Fibroblast of upper back skin (primary cell): ENCODE data around the gene KDM1A.

Experiments used
- DNase-seq: peaks from one replicate; pipeline ENCODE4 v3.0.0-alpha.2; 2013

Gene KDM1A

DNA sequence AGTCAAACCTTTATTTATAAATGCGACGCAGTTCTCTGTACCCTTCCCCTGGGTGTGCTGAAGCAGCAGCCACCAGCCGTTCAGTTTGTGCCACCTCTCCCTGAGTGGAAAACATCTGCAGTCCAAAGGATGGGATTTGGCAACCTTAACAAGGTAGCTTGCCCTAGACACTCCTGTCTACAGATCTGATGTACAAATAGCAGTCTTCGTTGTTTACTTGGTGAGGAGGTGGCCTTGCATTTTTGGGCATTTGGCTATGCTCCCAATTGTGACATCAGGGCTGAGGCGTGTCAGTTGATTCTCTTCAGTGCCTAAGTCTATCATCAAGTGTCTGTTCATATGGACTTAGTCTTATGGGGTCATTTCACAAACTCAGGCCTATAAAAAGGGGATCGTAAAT lies 59.8 kb downstream of the KDM1A start:
- no peak for DNase-seq

DNA sequence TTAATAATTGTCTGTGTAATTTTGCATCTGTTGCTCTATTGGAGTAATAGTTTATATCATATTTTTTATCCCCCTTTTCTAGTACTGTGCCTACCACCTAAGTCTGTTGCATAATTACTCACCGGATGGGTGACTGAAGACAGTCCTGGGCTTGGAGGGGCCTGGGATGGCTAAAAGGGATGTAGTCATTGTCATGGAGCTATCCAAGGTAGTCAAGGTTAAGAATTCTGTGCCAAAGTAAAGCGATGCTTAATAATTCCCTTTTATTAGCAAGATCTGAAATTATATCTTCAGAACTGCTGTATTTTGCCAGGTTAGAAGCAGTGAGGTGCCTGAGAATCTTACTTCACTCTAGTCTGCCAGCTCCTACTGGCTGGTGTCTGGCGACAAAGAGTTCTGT lies 61.6 kb downstream of the KDM1A start:
- no peak for DNase-seq

DNA sequence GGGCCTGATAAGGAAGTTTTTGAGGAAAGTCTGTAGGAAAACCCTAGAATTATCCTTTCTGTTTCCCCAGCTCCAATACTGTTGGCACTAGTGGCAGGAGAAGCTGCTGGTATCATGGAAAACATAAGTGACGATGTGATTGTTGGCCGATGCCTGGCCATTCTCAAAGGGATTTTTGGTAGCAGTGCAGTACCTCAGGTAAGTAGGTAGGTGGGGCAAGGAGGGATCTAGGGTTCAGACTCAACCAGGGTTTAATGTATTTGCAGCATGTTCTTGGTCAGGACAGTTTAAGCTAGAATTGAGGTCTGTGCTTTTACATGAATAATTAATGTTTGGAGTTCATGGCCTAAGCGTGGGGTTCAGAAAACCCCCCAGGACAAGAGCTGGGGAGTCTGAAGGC lies 62.1 kb downstream of the KDM1A start:
- DNase-seq: no peak

DNA sequence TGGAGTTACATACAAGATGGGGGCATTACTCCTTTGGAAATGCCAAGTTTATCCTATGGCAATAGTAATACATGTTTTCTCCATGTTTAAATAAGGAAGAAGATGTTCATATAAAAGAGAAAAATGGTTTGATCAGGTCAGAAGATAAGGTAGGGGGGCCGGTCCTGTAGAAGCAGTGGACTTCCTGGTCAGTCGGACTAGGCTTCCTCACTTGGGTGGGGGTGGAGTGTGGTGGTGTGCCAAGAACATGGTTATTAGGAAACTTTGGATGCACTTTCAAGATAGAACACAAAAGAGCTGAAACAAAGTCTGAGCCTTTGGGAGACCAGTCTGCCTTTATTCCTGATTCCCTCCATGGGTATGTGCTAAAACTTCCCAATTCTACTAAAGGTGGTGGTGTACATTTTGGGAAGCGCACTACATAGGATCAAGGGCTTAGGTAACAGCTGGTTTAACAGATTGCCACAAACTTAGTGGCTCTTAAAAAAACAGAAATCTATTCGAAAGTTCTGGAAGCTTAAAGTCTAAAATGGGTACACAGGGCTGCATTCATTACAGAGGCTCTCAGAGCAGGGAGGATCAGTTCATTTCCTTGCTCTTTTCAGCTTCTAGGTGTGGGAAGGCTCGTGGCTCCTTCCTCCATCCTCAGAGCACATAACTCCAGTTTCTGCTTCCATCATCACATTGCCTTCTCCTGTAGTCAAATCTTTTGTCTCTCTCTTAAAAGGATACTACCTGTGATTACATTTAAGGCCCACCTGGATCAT lies 64.6 kb downstream of the KDM1A start:
- no peak for DNase-seq

DNA sequence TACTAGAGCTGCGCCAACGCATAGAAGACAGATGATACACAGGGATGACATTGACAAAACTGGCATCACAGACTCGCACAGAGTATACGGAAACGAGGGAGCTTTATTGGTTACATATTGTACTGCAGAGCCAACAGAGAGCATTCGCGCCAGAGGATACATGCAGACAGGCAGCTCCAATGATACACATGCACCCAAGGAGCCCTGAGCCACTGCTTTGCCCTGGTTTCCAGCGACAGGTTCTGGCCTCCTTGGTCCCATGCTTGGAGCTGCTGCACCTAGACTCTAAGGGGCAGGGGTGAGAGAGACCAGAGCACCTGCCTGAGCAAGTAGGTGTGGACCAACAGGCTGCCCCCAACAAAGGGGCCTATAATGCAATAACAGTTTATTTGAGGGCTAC lies 65.6 kb downstream of the KDM1A start:
- no peak for DNase-seq

DNA sequence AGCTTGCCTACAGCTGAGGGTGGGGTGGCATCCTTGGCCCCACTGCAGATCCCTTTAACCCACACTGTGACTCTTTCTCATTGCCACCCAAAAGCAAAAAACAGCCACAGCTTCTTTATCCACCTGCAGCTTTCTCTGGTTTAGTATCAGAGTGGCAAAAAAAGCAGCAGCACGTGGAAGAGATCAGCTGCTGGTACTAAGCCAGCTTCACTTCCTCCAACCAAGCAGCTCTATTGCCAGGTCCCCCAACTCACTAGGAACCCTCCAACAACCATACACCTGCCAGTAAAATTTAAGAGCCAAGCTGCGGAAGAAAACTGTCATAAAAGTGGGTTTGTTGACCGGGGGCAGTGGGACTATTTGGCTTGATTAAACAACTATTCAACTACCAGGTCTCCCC lies 66.4 kb downstream of the KDM1A start:
- no peak for DNase-seq

DNA sequence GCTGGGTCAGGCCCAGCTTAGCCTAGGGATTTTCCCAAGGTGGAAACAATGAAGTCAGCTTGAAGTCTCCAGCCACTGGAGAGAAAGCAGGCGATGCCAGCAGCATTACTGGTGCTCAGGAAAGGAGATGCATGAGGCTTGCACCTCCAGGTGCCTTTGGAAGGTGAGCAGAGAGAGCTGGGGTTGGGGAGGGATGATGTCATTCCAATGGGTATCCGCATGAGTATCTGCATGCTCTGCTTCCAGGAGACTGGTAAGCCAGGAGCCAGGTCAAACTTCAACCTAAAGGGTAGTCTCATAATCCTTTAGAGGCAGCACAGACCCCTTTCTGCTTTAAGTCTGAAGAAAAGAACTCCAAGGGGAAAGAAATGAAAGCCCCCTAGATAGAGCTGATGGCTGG lies 68.8 kb downstream of the KDM1A start:
- no peak for DNase-seq

DNA sequence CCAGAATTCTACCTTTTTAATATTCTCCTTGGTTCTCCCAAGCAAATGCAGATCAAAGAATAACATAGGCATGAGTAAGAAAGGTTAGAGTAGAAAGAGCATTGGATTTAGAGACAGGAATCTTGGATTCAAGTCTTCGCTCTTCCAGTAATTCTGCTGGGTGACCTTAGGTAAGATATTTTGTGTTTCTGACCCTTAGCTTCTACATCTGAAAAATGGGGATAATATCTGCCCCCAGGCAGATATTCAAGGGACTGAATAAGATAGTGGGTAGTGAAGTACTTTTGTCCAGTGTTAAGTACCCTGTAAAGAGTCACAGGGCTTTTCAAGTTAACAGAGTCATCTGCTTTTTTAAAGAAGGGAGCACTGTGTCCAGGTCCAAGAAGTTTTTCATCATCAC lies 70.8 kb downstream of the KDM1A start:
- DNase-seq: no peak

DNA sequence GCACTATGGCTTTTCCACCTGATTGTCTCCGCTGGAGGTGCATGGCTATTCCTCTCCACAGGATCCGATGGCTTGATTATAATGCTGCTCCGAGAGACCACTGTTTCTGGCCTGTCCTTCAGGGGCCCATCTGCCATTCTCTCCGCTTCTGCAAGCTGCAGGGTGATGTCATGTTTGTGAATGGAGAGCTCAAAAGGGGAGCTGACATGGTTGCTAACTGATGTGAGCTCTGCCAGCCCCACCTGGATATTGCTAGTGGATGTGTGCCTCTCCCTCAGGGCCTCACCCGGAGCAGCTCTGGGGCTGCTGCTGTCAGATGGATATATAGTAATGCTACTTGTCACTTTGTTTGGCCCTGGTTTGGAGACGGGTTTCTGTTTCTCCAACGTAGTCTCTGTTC lies 72.3 kb downstream of the KDM1A start:
- DNase-seq: no peak

DNA sequence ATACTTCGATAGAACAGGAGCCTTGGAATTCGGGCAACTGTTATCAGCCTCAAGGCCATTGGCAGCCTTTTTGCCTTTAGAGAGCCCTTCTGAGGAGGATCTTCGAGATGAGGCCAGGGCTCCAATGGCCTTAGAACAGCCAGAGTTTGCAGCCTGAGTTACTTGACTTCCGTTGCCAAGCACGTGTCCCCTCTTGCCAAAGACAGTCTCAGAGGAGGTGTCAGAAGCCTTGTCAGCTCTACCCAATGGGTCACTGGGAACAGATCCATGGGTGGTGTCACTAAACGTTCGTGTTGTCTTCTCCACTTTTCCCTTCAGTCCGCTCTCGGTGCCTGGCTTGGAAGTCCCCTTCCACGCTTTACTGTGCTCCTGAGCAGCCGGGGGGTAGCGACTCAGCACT lies 73.2 kb downstream of the KDM1A start:
- DNase-seq: no peak

DNA sequence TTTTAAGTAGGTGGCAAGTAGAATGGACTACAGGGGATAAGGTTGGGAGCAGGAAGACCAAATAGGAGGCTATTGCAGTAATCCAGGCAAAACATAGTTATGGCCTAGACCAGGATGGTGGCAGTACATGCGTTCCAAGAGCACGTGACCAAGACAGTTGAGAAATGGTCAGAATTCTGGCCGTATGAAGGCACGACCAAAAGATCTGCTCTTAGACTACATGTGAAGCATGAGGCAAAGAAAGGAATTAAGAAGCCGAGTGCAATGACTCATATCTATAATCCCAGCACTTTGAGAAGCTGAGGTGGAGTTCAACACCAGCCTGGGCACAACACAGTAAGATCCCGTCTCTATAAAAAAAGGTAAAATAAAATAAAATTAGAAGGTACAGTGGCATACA lies 78.0 kb downstream of the KDM1A start:
- DNase-seq: no peak

DNA sequence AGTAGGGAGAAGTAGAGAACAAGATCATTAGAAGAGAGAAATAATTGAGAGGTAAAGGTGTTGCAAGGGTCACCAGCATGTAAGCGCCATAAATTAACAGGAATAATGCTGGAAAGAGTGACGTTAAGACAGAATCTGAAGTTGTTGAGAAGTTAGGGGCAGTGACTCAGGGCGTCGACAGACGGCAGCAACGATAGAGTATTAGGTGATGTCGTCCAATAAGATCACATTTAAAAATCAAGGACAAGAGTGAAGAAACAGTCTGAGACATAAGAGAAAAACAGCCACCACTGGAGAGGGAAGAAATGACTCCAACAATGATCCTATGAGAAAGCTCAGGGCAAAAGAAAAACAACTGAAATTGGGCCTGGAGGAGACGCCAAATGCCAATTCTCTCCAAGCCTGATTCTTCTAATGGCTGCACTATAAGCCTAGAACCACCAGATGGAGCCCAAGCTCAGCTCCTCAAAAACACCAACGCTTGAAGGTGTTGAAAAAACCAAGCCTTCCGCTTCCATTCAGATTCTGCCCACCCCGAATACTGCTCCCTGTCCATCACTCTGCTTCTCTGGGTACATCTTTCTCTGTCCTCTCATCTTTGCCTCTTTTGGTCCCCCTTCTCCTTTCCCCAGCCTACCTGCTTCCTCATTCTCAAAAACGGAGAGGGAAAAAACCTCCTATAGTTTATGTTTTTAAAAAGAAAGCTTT lies 79.3 kb downstream of the KDM1A start:
- DNase-seq: peak; percentile 74

DNA sequence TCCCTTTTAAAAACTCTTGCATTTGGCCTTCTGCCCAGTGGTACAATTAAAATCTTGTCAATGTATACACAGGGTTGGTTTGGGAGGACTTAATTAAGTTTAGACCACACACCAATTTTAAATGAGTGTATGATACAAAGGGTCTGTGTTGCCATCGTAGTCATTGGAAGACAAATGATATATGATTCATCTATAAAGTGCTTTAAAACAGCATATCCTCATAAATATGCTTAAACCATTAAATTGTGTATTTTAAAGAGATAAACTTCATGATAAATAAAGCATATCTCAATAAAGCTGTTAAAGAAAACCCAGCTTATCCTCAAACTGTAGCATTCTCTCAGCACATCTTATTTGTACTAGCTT lies 79.9 kb downstream of the KDM1A start:
- DNase-seq: no peak

DNA sequence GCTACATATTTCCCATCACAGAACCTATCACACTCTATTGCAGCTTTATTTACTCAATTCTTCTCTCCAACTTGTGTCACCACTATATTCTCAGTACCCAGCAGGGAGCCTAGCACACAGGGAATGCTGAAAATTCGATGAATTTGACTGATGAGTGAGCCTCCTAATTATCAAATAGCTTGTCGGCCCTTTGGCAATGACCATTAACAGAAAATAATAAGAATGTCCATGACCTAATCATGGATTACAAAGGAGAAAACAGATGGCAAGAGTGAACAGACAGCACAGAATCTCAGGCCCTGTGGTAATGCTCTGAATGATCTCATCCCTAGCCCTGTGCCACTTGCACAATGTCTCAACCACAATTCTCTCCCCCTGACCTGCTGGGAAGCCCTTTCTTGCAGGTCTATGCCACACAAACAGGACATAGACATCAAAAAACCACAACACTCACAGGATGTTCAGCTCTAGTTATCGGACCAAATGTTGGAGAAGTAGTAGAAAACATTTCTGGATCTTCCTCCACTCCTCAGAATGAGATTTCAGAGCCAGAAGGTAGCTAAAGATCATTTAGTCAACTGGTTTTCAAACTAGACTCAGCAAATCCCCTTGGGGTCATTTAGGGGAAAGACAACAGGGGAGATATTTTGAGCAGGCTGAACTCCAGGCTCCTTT lies 80.9 kb downstream of the KDM1A start:
- DNase-seq: peak; percentile 90

DNA sequence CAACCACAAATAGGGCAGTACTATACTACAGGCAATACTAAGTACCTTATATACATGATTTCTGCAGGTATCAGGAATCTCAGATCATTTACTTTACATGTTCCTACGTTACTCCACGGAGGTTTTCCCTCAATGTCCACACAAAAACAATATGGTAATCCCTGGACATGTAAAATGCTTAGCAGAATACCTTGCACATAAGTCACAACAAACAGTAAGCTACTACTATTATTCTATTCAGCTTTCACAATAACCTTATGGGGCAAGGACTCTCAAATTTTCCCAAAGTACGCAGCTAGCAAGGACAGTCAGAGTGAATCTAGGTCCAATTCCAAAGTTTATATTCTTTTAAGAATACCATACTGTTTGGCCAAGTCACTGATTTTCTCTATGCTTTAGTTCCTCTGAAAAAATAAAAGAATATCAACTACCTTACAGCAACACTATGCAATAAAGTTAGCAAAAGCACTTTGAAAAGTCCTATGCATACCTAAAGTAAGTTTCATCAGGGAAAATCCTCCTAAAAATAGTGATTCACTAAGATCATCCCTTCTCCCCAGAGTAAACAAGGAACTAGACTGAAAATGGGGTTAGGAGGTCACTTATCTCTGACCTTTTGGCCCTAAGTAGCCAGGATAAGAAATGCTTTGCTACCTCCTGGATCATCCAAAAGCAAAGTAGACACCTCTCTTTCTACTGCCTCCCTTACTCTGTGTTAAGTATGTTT lies 82.0 kb downstream of the KDM1A start:
- DNase-seq: peak; percentile 49

DNA sequence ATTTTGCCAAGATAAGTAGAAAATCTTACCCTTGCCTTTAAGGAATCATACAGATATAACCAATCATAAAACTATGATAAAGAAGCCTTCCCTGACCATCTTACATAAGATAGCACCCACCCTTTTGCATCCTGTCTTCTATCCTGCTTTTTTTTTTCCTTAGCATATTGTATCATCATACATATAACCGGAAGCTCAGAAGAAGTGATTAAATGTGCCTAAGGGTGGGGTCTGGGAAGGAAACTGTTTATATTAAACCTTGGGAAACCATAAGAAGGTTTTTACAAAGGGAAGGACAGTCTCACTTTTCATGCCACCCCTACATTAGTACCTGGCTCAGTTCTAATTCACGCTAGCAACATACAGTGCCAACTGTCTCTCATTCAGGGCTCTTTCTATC lies 82.6 kb downstream of the KDM1A start:
- no peak for DNase-seq

DNA sequence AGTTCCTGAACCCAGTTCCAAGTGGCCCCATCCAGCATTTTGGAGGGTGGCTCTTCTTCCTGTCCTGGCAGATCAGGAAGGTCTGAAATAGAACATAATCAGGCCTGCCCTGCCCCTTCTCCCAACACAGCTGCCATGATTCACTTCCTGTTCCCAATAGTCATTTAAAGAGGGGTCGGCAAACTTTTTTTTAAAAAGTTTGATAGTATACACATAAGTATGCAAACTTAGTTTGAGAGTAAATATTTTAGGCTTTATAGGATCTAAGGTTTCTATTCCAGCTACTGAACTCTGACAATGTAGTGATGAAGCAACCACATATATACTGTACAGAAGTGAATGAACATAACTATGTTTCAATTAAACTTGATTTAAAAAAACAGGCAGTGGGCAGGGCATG lies 83.0 kb downstream of the KDM1A start:
- DNase-seq: peak; percentile 50

DNA sequence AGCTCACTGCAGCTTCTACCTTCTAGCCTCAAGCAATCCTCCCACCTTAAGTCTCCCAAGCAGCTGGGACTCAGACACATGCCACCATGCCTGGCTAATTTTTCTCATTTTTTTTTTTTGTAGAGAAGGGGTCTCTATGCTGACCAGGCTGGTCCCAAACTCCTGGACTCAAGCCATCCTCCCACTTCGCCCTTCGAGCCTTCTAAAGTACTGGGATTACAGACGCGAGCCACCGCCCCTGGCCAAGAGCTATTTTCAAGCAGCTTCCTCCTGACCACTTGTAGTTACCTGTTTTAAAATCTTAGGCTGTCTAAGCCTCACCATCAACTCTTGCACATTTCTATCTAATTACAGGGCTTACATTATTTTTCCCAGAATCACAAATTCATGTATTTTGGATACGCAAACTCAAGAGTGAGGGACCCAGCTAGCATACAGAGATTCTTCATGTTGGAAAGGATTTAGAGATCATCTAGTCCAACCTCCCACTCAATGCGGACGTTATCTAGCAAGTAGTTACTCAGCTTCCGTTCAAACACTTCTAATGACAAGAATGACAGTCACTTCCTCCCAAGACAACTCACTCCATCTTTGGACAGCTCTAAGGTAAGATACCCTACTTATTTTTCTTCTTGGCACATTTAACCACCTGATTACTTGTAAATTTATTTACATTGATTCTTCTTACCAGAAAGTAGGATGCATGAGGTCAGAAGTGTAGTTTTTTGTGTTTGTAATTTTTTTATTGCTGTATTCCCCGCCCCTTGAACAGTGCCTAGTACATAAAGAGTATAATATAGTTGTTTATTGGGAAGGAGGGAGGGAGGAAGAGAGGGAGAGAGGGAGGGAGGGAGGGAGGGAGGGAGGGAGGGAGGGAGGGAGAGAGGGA lies 84.0 kb downstream of the KDM1A start:
- DNase-seq: no peak

DNA sequence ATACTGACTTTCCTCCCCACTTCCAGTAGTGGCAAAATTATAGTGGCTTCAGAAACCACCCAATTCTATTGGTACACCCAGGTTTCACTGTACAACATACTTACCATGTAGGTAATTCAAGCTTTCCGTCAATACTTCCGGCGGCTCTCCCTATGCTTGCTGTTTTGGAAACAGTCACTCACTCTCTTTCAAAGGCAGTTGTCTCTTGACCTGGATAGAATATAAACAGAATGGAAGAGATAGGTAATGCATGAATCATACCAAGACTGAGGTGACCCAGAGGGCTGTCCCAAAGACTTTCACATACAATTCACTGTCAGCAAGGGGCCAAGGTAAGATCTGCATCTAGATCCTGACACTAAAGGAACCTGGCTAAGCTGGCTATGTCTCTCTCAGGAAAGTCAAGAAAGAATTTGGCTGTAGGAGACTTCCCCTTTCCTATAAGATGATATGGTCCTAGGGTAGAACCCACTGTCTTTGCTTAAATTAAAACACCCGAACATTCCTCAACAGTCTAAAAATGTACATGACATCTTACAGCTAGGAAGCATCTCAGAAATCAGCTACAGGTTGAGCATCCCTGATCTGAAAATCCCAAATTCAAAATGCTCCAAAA lies 89.8 kb downstream of the KDM1A start:
- DNase-seq: no peak

DNA sequence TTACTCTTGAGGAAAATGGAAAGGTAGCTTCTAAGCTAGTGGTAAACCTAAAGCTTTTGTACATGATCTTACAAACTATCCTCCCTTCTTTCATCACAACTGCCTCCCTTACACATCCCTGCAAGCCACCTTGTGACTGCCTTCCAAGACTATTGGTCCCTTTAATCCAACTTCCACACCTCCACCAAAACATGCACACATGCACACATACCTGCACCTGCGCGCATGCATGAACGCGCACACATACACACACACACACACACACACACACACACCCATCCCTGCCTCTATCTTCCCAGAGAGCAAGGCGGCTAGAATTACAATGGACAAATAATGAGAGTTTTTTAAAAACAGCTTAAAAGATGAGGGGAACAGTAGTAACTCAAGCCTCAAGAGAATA lies 91.1 kb downstream of the KDM1A start:
- DNase-seq: no peak

DNA sequence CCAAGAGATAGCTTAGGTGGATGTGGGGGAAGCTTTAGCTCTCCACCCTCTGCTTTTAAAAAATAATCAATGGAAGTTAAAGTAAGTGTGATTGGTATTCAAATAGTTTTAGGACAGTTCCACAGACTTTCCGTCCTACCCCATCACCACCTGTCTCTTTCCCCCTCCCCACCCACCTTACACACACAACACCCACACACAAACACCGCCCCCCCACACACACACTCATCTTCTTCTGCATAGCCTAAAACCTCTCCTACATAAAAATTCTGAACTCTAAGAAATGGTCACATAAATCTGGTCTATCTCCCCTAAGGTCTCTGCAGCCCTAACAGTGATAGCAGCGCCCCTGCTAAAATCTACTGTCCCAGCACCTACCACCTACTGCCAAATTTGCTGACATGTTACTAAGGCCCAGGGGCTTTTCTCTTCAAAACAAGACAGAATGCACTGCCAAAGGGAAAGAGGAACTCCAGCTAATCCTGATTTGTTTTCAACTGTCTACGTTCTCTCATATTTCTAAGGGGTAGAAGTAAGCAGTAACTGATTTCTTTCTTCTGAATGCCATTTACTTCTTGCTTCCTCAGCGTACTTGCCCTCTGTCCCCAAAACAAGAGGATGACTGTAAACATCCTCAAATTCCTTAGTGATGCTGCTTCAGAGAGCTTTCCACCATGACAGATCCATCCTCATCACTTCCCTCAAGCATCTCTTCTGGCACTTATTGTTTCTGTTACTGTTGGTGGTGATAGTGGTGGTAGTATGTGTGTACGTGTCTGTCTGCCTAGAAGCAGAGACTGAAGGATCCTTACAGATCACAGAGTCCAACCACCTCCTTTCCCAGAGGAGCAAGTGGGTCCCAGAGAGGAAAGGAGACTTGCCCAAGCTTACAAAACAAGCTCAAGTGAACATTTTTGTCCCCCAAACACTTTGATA lies 92.6 kb downstream of the KDM1A start:
- DNase-seq: no peak
